Measurements from ENCODE around the gene TMEM61.

DNA sequence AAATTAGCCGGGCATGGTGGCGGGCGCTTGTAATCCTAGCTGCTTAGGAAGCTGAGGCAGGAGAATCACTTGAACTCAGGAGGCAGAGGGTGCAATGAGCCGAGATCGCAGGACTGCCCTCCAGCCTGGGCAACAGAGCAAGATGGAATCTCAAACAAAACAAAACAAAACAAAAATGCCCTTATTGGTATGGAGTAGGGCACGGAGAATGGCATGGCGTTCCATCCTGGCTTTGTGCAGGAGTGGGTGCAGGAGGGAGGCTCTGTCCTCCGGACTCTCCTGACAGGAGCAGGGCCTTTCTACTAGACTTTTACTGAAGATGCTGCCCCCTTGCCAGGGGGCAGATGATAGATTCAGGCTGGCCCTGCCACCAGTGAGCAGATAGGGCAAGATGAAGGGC, 1.0 kb downstream of the TMEM61 start:
- TF ChIP-seq GATA2 (IDR thresholded peaks at IDR 0.05; ENCODE audit: low read depth, low read length): no peak
- no peak for TF ChIP-seq GATA3 (IDR thresholded peaks at IDR 0.05; ENCODE audit: low read depth, low read length)

Measured in SH-SY5Y (cell line).